ENCODE data around the gene NHLRC1. TPM values are rescaled to one million over a fixed set of nuclear protein-coding genes. Genes with fewer than 3 reads are reported as not detected.

Gene NHLRC1
- total and polyA plus RNA-seq, 10 of the 15 experiments (the other 5 are each of a cell fraction or from before 2014, with no cell fraction given) = 0.04 to 0.22 (median 0.12) TPM; not detected in 2

- SMC1A ChIA-PET (ENCODE audit: uncharacterized antibody, unreplicated experiment) = no interaction called here
- peaks cover 0 to 5% of the 10 kb centered on the region in 2 experiments; a peak in 2 of 4 replicates for H3K36me3 ChIP-seq (ENCODE audit: control insufficient read depth in 2 of 2, insufficient read depth in 2 of 2, low read length in 1 of 2)
These were observed 17.6 kb upstream of the NHLRC1 start for GRCh38 chr6:18139935-18140621.

More at GRCh38 chr6:18139935-18140621, 17.6 kb upstream of the NHLRC1 start:
- ATAC-seq (no peak), DNase-seq (ENCODE audit: low read depth, low spot score) (no peak), FAIRE-seq (no peak)
- no peaks in the 10 kb centered on the region for H3K27me3 ChIP-seq (replicated peaks in 1 of 2; ENCODE audit: control insufficient read depth in 2 of 2, insufficient read depth in 2 of 2, low read length in 1 of 2)
- no TSS peak for BruUV-seq (replicated peaks)
- WGBS (ENCODE audit: insufficient coverage, insufficient replicate concordance, low lambda C conversion rate, missing lambda C conversion rate) = 82% methylated on average over 6 of the region's 6 CpGs
- H3K4me3 ChIP-seq = no peak overlapping the region
- no peak overlapping the region for H3K9ac ChIP-seq (ENCODE audit: control insufficient read depth, insufficient read depth, low read length)
- POLR2A ChIA-PET = no interaction called here
- H2AFZ ChIP-seq (ENCODE audit: control insufficient read depth, low read depth, low read length) = no peak overlapping the region
- no peaks in the 10 kb centered on the region for H3K9me3 ChIP-seq (replicated peaks; ENCODE audit: control insufficient read depth, insufficient read depth, low read length)
- CTCF ChIA-PET = interaction anchor here (1.0 kb wide), 1 partner anchor 163 kb away, joined by 3 read pairs; no protein-coding TSS in a partner anchor
- no peak overlapping the region for H3K4me2 ChIP-seq (ENCODE audit: control insufficient read depth, insufficient read depth)
- no peaks in the 10 kb centered on the region for H3K4me1 ChIP-seq (ENCODE audit: control insufficient read depth, insufficient read depth, low read length)
- no peaks in the 10 kb centered on the region for H3K79me2 ChIP-seq (ENCODE audit: control insufficient read depth, insufficient read depth, low read length)
- no peak for TF ChIP-seq IKZF1 (conservative IDR thresholded peaks at IDR 0.05)
- no peak for TF ChIP-seq CBX5 (IDR thresholded peaks at IDR 0.05; ENCODE audit: low read depth)
- no peak for TF ChIP-seq GATAD2B (conservative IDR thresholded peaks at IDR 0.05; ENCODE audit: low read depth)
- TF ChIP-seq CREM (IDR thresholded peaks at IDR 0.05; ENCODE audit: low read depth) = no peak
- no peak for TF ChIP-seq BHLHE40 (IDR thresholded peaks at IDR 0.05; ENCODE audit: borderline replicate concordance in 1 of 2, low read depth in 2 of 2, low read length in 1 of 2)
- no peak for TF ChIP-seq ZNF207 (IDR thresholded peaks at IDR 0.05; ENCODE audit: borderline replicate concordance)
- TF ChIP-seq SKIL (IDR thresholded peaks at IDR 0.05; ENCODE audit: low read depth, poor library complexity, severe bottlenecking) = no peak
- no peak for TF ChIP-seq SP1 (IDR thresholded peaks at IDR 0.05; ENCODE audit: low read depth, low read length)
- TF ChIP-seq, protein P1, sequence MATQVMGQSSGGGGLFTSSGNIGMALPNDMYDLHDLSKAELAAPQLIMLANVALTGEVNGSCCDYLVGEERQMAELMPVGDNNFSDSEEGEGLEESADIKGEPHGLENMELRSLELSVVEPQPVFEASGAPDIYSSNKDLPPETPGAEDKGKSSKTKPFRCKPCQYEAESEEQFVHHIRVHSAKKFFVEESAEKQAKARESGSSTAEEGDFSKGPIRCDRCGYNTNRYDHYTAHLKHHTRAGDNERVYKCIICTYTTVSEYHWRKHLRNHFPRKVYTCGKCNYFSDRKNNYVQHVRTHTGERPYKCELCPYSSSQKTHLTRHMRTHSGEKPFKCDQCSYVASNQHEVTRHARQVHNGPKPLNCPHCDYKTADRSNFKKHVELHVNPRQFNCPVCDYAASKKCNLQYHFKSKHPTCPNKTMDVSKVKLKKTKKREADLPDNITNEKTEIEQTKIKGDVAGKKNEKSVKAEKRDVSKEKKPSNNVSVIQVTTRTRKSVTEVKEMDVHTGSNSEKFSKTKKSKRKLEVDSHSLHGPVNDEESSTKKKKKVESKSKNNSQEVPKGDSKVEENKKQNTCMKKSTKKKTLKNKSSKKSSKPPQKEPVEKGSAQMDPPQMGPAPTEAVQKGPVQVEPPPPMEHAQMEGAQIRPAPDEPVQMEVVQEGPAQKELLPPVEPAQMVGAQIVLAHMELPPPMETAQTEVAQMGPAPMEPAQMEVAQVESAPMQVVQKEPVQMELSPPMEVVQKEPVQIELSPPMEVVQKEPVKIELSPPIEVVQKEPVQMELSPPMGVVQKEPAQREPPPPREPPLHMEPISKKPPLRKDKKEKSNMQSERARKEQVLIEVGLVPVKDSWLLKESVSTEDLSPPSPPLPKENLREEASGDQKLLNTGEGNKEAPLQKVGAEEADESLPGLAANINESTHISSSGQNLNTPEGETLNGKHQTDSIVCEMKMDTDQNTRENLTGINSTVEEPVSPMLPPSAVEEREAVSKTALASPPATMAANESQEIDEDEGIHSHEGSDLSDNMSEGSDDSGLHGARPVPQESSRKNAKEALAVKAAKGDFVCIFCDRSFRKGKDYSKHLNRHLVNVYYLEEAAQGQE (IDR thresholded peaks at IDR 0.05; ENCODE audit: low read depth, low read length) = no peak
- no peak for TF ChIP-seq FOXK2 (IDR thresholded peaks at IDR 0.05)
- intact Hi-C loops (cut with micrococcal nuclease; ENCODE audit: unreplicated experiment) = no loop called here
- in situ Hi-C loops (cut with MboI) = no loop called here
- RAD21 ChIA-PET (ENCODE audit: unreplicated experiment) = no interaction called here
- H4K20me1 ChIP-seq (ENCODE audit: control insufficient read depth, insufficient read depth) = no peaks in the 10 kb centered on the region
- H3K27ac ChIP-seq (ENCODE audit: control insufficient read depth, insufficient read depth) = no peak overlapping the region

All from GM12878 (cell line).